ENCODE data around the gene ADORA2A. TPM values are rescaled to one million over a fixed set of nuclear protein-coding genes. Genes with fewer than 3 reads are reported as not detected.

Gene ADORA2A
- total and polyA plus RNA-seq, 2 of the 8 experiments (the other 6 are each of a cell fraction or from before 2014, with no cell fraction given), result 7.1 to 20.3 TPM

GRCh38 chr22:24380905-24381230 is 46.5 kb upstream of the ADORA2A start (continued):
- TF ChIP-seq GABPA (IDR thresholded peaks at IDR 0.05; ENCODE audit: borderline replicate concordance, insufficient read depth, low read length) (no peak), CHD2 (IDR thresholded peaks at IDR 0.05; ENCODE audit: low read length) (no peak), SRF (IDR thresholded peaks at IDR 0.05; ENCODE audit: low read depth, low read length) (no peak), POLR2AphosphoS5 (IDR thresholded peaks at IDR 0.05; ENCODE audit: low read depth, low read length) (no peak)
